ENCODE data around the gene ABCC3. TPM values are rescaled to one million over a fixed set of nuclear protein-coding genes. Genes with fewer than 3 reads are reported as not detected.
A peak's percentile ranks its signal among the peaks of the same experiment; 100 is the strongest.

Gene ABCC3
- total and polyA plus RNA-seq, 2 donors (not counting 3 experiments of a cell fraction or from before 2014, with no cell fraction given): 1.1 to 2.6 TPM

GRCh38 chr17:50637829-50638605 is 3.3 kb downstream of the ABCC3 start:
- Histone ChIP-seq H2AFZ (ENCODE audit: low read depth, low read length) (no peak overlapping the region), H4K20me1 (replicated peaks; ENCODE audit: control insufficient read depth, extremely low read depth, insufficient read depth, low read length) (no peaks in the 10 kb centered on the region), H3K36me3 (ENCODE audit: control insufficient read depth in 2 of 2, extremely low read depth in 1 of 2, insufficient read depth in 2 of 2, low read length in 2 of 2) (no peaks in the 10 kb centered on the region), H3K4me2 (ENCODE audit: insufficient read depth, low read length) (peak overlapping the region; percentile 36), H3K4me1 (ENCODE audit: control insufficient read depth, extremely low read depth, insufficient read depth, low read length) (peaks cover 46% of the 10 kb centered on the region), H3K4me3 (replicated peaks in 1 of 3; ENCODE audit: insufficient read depth in 1 of 3, low read depth in 1 of 3, low read length in 3 of 3) (no peak overlapping the region), H3K9me3 (replicated peaks; ENCODE audit: control insufficient read depth, insufficient read depth, low read length) (no peaks in the 10 kb centered on the region), H3K9me1 (replicated peaks; ENCODE audit: control insufficient read depth, extremely low read depth, insufficient read depth, low read length) (no peaks in the 10 kb centered on the region), H3K27ac (ENCODE audit: insufficient read depth, low read depth, low read length) (peak overlapping the region; percentile 72), H3K27me3 (ENCODE audit: control insufficient read depth in 2 of 2, insufficient read depth in 2 of 2, low read length in 2 of 2) (no peaks in the 10 kb centered on the region), H3K9ac (replicated peaks; ENCODE audit: extremely low read depth, insufficient read depth, low read length) (no peak overlapping the region), H3K79me2 (ENCODE audit: control insufficient read depth, insufficient read depth, low read length) (no peaks in the 10 kb centered on the region)
- TF ChIP-seq MYC (IDR thresholded peaks at IDR 0.05; ENCODE audit: low read depth, low read length): no peak
- TF ChIP-seq JUN (IDR thresholded peaks at IDR 0.05; ENCODE audit: borderline replicate concordance, insufficient read depth, insufficient read length, low read depth): no peak
- no peak for TF ChIP-seq MAX (IDR thresholded peaks at IDR 0.05; ENCODE audit: insufficient read depth, insufficient read length)
- TF ChIP-seq GATA2 (IDR thresholded peaks at IDR 0.05; ENCODE audit: insufficient read depth, insufficient read length, low read depth, low read length): no peak
- TF ChIP-seq POLR2A (IDR thresholded peaks at IDR 0.05; ENCODE audit: low read depth, low read length): no peak
- TF ChIP-seq CTCF (IDR thresholded peaks at IDR 0.05; ENCODE audit: extremely low read depth in 1 of 2, insufficient read depth in 1 of 2, low read depth in 1 of 2, low read length in 2 of 2): no peak
- no peak for TF ChIP-seq POLR2AphosphoS5 (IDR thresholded peaks at IDR 0.05; ENCODE audit: insufficient read depth, low read depth, low read length)
- no peak for TF ChIP-seq FOS (IDR thresholded peaks at IDR 0.05; ENCODE audit: borderline replicate concordance, insufficient read depth, low read length)
- no peak for TF ChIP-seq EZH2 (IDR thresholded peaks at IDR 0.05; ENCODE audit: borderline replicate concordance, low read depth, low read length, severe bottlenecking)
- intact Hi-C loops (cut with micrococcal nuclease): no loop called here
- dilution Hi-C loops (cut with MboI; ENCODE audit: extremely low pct_ligation_motif_present, low sequenced_read_pairs): no loop called here
- DNase-seq (ENCODE audit: low read depth, low spot score): no peak
- CTCF ChIA-PET: interaction anchor here (0.8 to 7.0 kb wide), 13 partner anchors 10 to 241 kb away, joined by 3 to 96 read pairs (median 7); partner anchors contain the start of gene LRRC59
- FAIRE-seq: no peak
- POLR2A ChIA-PET: interaction anchor here (2.8 kb wide), 1 partner anchor 23 kb away, joined by 23 read pairs; no protein-coding TSS in a partner anchor
- no TSS peak for BruUV-seq (replicated peaks)

Measured in endothelial cell of umbilical vein (primary cell).